Prostate gland (tissue), 2 donors: ENCODE results near the gene CCDC88B. TPM values are rescaled to one million over a fixed set of nuclear protein-coding genes. Genes with fewer than 3 reads are reported as not detected.
A peak's percentile ranks its signal among the peaks of the same experiment; 100 is the strongest.
"Not testable (repeated sequence)": the region's sequence is repeated elsewhere in the genome, so short reads cannot be mapped to it uniquely, and the experiment has no call there.

Experiments used
- DNase-seq: peaks from one replicate; pipeline ENCODE4 v3.0.0-alpha.2; 2019; ENCODE audit warnings: low spot score
- H3K27ac ChIP-seq, 2 donors: fragments of 200-600 bp; sonication (generic); 2 replicates each; pipeline ENCODE4 v1.5.1; 2017 to 2019
- H3K27me3 ChIP-seq: fragments of 200-600 bp; sonication (generic); replicated peaks from 2 replicates; pipeline ENCODE4 v1.5.1; 2019; ENCODE audit not compliant: insufficient read depth
- H3K36me3 ChIP-seq, 2 donors: fragments of 200-600 bp; sonication (generic); 1 replicate in 1 of 2; 2 replicates in 1 of 2; pipeline versions ENCODE4 v1.5.1 to v1.8.1; 2017 to 2019
- H3K4me1 ChIP-seq: fragments of 200-600 bp; sonication (generic); replicated peaks from 2 replicates; pipeline ENCODE4 v1.5.1; 2019
- H3K4me3 ChIP-seq, 2 donors: fragments of 200-600 bp; sonication (generic); 2 replicates each; pipeline ENCODE4 v1.5.1; 2017 to 2019
- H3K9me3 ChIP-seq: fragments of 200-600 bp; sonication (generic); 2 replicates; pipeline ENCODE4 v1.5.1; 2017
- CTCF ChIP-seq, 4 experiments: fragments of 200-600 bp in 2 of 4; fragments of 450-650 bp in 2 of 4; sonication (generic) in 2 of 4; IDR thresholded peaks; 1 replicate in 3 of 4; 2 replicates in 1 of 4; pipeline ENCODE4 v1.5.1; 2016 to 2019; ENCODE audit warnings: antibody characterized with exemption in 4 of 4, mild to moderate bottlenecking in 2 of 4, moderate library complexity in 2 of 4
- POLR2A ChIP-seq: fragments of 450-650 bp; IDR thresholded peaks from one replicate; pipeline ENCODE4 v1.6.1; 2016; ENCODE audit warnings: antibody characterized with exemption, mild to moderate bottlenecking
- POLR2AphosphoS5 ChIP-seq: sonication (generic); formaldehyde crosslinking; IDR thresholded peaks from one replicate; pipeline ENCODE4 v1.6.1; 2017; ENCODE audit warnings: antibody characterized with exemption
- WGBS: methylation state at CpG from one replicate; pipeline ENCODE4 v1.1.5; 2018; 5-methylcytosine and 5-hydroxymethylcytosine counted together
- intact Hi-C: fragments of 100-400 bp; cut with DNase I; formaldehyde crosslinking; loops from one replicate; pipeline ENCODE4 v1.14.2; 2022
- total RNA-seq, 2 donors: library from RNA; depleted of rRNA; stranded (reverse); fragments of >200 nt; gene quantifications; one replicate each; pipeline ENCODE4 v1.1.0, GENCODE V29; 2016

Gene CCDC88B
- total RNA-seq, 2 donors from 2014 or later = 3.0 to 10.0 TPM

GRCh38 chr11:64320556-64320955 is 19.4 kb upstream of the CCDC88B start:
- H3K9me3 ChIP-seq = no peaks in the 10 kb centered on the region
- no peak for DNase-seq
- H3K36me3 ChIP-seq = no peaks in the 10 kb centered on the region
- H3K4me1 ChIP-seq = no peaks in the 10 kb centered on the region
- H3K4me3 ChIP-seq = no peak overlapping the region
- intact Hi-C loops = no loop called here
- H3K27me3 ChIP-seq = no peaks in the 10 kb centered on the region
- WGBS = 94% methylated on average over 7 of the region's 7 CpGs
- TF ChIP-seq CTCF (IDR thresholded peaks at IDR 0.05) = no peak
- no peak for TF ChIP-seq POLR2AphosphoS5
- no peak for TF ChIP-seq POLR2A
- H3K27ac ChIP-seq = peak overlapping the region; percentile 65 to 68

GRCh38 chr11:64321026-64321425 is 19.0 kb upstream of the CCDC88B start:
- Histone ChIP-seq H3K9me3 (no peaks in the 10 kb centered on the region), H3K27me3 (no peaks in the 10 kb centered on the region), H3K4me1 (no peaks in the 10 kb centered on the region), H3K27ac (peak overlapping the region; percentile 65 to 68), H3K36me3 (no peaks in the 10 kb centered on the region), H3K4me3 (no peak overlapping the region)
- 73% methylated on average over 5 of the region's 5 CpGs for WGBS
- DNase-seq = no peak
- intact Hi-C loops = no loop called here
- TF ChIP-seq POLR2AphosphoS5 (no peak), POLR2A (no peak), CTCF (IDR thresholded peaks at IDR 0.05) (no peak)

- WGBS = 62% methylated on average over 5 of the region's 5 CpGs
- no peak overlapping the region for H3K4me3 ChIP-seq
- peak overlapping the region; percentile 65 to 68 for H3K27ac ChIP-seq
- peak; percentile 86 for DNase-seq
- no peaks in the 10 kb centered on the region for H3K36me3 ChIP-seq
- H3K27me3 ChIP-seq = no peaks in the 10 kb centered on the region
- H3K9me3 ChIP-seq = no peaks in the 10 kb centered on the region
- TF ChIP-seq POLR2A (peak; percentile 70), POLR2AphosphoS5 (peak; percentile 94), CTCF (IDR thresholded peaks at IDR 0.05) (no peak)
- no peaks in the 10 kb centered on the region for H3K4me1 ChIP-seq
- intact Hi-C loops = no loop called here
These were observed 18.5 kb upstream of the CCDC88B start for GRCh38 chr11:64321533-64321932.

- intact Hi-C loops = no loop called here
- H3K4me3 ChIP-seq = no peak overlapping the region
- no peaks in the 10 kb centered on the region for H3K27me3 ChIP-seq
- TF ChIP-seq POLR2AphosphoS5 (no peak), CTCF (IDR thresholded peaks at IDR 0.05) (no peak), POLR2A (no peak)
- no peaks in the 10 kb centered on the region for H3K9me3 ChIP-seq
- H3K36me3 ChIP-seq = no peaks in the 10 kb centered on the region
- no peak overlapping the region for H3K27ac ChIP-seq
- no peak for DNase-seq
- 81% methylated on average over 7 of the region's 7 CpGs for WGBS
- no peaks in the 10 kb centered on the region for H3K4me1 ChIP-seq
These were observed 17.1 kb upstream of the CCDC88B start for GRCh38 chr11:64322925-64323260.

- Histone ChIP-seq H3K27me3 (no peaks in the 10 kb centered on the region), H3K36me3 (no peaks in the 10 kb centered on the region), H3K9me3 (no peaks in the 10 kb centered on the region), H3K4me3 (no peak overlapping the region), H3K4me1 (no peaks in the 10 kb centered on the region), H3K27ac (peak overlapping the region in 1 of 2 donors; percentile 49)
- DNase-seq = no peak
- 49% methylated on average over 5 of the region's 5 CpGs for WGBS
- intact Hi-C loops = no loop called here
- no peak for TF ChIP-seq POLR2A
- TF ChIP-seq POLR2AphosphoS5 = no peak
- no peak for TF ChIP-seq CTCF (IDR thresholded peaks at IDR 0.05)
These were observed 16.6 kb upstream of the CCDC88B start for GRCh38 chr11:64323373-64323772.

GRCh38 chr11:64323984-64324383 is 16.0 kb upstream of the CCDC88B start:
- H3K4me1 ChIP-seq, H3K36me3 ChIP-seq, DNase-seq, H3K4me3 ChIP-seq, intact Hi-C loops, H3K27me3 ChIP-seq, H3K9me3 ChIP-seq: not testable (repeated sequence)
- 97% methylated on average over 4 of the region's 4 CpGs for WGBS
- H3K27ac ChIP-seq = peak overlapping the region; percentile 43 to 49
